IPS-NIHi11 (cell line): ENCODE data around the gene C2CD4D.
"Not testable (repeated sequence)": the region's sequence is repeated elsewhere in the genome, so short reads cannot be mapped to it uniquely, and the experiment has no call there.

Experiments used
- DNase-seq: peaks from one replicate; pipeline ENCODE4 v3.0.0; 2012; ENCODE audit warnings: mixed read lengths, low spot score

C2CD4D gene

GRCh38 chr1:151839457-151840403 lies at the start of gene C2CD4D:
C2CD4D (minus strand) TSS chr1:151839820; CDS start chr1:151838989, 831 bp downstream.
- DNase-seq: peak; percentile 85

- DNase-seq: no peak
These were observed 49.5 kb upstream of the C2CD4D start for GRCh38 chr1:151888972-151889570.

- no peak for DNase-seq
These were observed 47.4 kb upstream of the C2CD4D start for GRCh38 chr1:151887028-151887427.

- no peak for DNase-seq
These were observed 45.9 kb upstream of the C2CD4D start for GRCh38 chr1:151885479-151885878.

- not testable (repeated sequence) for DNase-seq
These were observed 45.3 kb upstream of the C2CD4D start for GRCh38 chr1:151884879-151885278.

- not testable (repeated sequence) for DNase-seq
These were observed 44.8 kb upstream of the C2CD4D start for GRCh38 chr1:151884445-151884844.

- DNase-seq: not testable (repeated sequence)
These were observed 44.3 kb upstream of the C2CD4D start for GRCh38 chr1:151883898-151884297.

GRCh38 chr1:151882918-151883317 lies 43.3 kb upstream of the C2CD4D start:
- not testable (repeated sequence) for DNase-seq

- no peak for DNase-seq
These were observed 42.8 kb upstream of the C2CD4D start for GRCh38 chr1:151882466-151882865.

GRCh38 chr1:151881479-151881878 lies 41.9 kb upstream of the C2CD4D start:
- DNase-seq: no peak

GRCh38 chr1:151875419-151876097 lies 35.9 kb upstream of the C2CD4D start:
- no peak for DNase-seq

GRCh38 chr1:151872776-151873175 lies 33.2 kb upstream of the C2CD4D start:
- not testable (repeated sequence) for DNase-seq

- no peak for DNase-seq
These were observed 31.8 kb upstream of the C2CD4D start for GRCh38 chr1:151871284-151872030.

GRCh38 chr1:151868486-151868885 lies 28.9 kb upstream of the C2CD4D start:
- no peak for DNase-seq

GRCh38 chr1:151867765-151868411 lies 28.3 kb upstream of the C2CD4D start:
- DNase-seq: no peak

GRCh38 chr1:151867321-151867720 lies 27.7 kb upstream of the C2CD4D start:
- no peak for DNase-seq

- no peak for DNase-seq
These were observed 24.8 kb upstream of the C2CD4D start for GRCh38 chr1:151864411-151864810.

GRCh38 chr1:151862604-151863003 lies 23.0 kb upstream of the C2CD4D start:
- no peak for DNase-seq

- peak; percentile 59 for DNase-seq
These were observed 21.0 kb upstream of the C2CD4D start for GRCh38 chr1:151860504-151861187.

- DNase-seq: no peak
These were observed 20.3 kb upstream of the C2CD4D start for GRCh38 chr1:151859891-151860293.
